HL-60/S4 (cell line): Measurements from ENCODE around the gene CROCC2.

Experiments used
- in situ Hi-C: fragments of 300-500 bp; cut with MboI; formaldehyde crosslinking; loops from 2 replicates; pipeline ENCODE4 v1.14.3; 2022; ENCODE audit warnings: low sequenced_read_pairs

CROCC2 gene

DNA sequence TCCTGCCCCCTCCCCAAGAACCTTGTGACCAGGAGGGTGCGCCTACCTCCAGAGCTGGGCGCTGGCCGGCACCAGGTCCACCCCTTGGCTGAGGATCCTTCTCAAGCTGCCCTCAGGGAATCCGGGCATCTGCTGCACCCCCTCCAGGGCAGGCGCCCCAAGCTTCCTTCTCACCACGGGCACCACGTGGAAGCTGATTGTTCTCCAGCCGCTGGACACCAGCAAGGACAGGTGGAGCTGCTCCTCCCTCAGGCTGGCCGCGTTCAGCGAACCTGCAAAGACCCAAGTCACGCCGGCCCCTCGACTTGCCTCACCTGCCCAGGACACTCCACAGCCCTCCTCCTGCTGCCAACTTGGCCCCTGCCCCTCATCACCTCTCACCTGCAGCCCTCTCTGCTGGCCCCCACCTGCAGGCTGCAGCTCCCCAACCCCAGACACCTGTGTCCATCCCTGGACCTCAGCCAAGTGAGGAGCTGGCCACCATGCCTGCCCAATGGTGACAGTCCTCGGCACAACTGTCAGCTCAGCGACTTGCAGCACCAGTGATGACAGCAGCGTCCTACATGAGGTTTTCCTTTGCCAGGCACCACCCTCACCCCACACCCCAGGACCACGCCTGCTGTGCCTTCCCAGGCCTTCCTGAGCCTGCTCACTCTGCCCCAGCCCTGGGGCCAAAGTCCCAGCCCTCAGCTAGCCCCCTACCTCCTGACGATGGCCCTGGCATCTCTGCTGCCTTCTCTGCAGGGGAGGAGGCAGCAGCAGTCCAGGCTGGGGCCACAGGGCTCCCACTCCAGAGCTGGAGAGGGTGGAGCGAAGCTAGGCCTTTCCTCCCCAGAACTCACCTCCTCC lies 14.4 kb upstream of the CROCC2 start:
- in situ Hi-C loops: no loop called here

DNA sequence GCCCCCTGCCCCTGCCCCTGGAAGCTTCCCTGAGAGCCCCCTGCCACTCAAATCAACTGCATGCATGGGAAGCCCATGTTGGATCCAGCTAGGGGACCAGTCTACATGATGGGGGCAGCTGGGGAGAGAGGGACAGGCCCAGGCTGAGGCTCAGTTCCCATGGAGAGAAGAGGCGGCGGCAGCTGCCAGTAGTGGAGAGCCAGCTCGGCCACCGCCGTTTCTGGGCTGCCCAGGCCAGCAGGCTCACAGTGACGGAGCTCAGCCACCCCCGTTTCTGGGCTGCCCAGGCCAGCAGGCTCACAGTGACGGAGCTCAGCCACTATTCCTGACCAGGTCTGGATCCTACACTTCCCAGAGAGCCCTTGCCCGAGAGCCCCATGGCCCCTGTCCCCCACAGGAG lies 13.8 kb upstream of the CROCC2 start:
- in situ Hi-C loops: no loop called here

- in situ Hi-C loops: no loop called here
Observed at GRCh38 chr2:240892925-240893324, 13.2 kb upstream of the CROCC2 start.

DNA sequence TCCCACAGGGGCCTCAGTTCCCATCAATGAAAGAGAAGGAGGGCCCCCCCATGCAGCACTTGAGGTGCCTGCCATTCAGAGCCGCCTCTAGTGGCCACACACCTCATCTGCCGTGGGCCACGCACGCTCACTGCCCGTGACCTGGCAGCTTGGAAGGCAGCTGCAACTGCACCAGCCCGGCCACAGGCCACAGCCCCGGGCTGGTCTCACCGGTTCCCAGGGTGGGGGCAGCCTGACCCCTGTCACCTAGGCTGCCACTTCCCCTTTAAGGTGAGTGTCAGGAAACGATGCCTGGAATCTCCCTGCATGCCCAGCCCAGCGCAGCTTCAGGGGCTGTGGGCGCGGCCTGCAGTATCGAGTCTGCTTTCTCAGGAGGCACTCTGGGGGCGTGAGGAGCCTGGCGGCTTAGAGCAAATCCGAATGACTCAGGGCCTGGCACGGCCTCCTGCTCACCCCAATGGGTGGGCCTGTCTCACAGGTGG lies 12.7 kb upstream of the CROCC2 start:
- in situ Hi-C loops: no loop called here

GRCh38 chr2:240894006-240894405 lies 12.1 kb upstream of the CROCC2 start:
- in situ Hi-C loops: no loop called here

GRCh38 chr2:240894836-240895558 lies 11.1 kb upstream of the CROCC2 start:
- in situ Hi-C loops: no loop called here

DNA sequence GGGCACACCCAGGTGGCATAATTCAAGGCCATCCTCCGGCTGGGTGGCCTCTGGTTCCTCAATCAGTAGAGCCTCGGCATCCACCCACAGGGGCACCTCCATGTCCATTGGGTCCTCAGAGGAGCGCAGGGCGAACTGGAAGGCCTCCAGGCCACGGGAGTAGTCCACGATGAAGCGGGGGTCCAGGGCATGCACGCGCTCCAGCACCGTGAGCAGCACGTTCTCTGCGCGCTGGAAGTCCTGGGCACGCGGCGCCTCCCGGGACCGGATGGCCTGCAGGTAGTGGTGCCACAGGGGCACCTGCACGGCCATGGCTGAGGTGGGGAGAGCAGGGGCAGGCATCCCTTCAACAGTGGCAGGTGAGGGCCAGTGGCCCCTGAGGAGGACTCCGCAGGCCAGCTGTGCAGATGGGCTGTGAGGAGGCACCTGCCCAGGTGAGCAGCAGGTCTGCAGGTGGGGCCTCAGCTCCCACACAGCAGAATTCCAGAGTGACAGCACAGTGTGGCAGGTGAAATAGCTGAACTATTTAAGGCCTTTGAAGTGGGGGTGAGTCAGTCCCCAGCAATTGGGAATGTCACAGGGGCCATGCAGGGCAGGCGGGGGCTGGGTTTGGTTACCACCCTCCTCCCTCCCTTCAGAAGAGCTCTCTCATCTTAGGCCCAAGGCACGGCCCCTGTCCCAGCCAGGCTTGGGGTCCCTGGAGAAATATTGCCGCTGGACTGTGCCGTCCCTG lies 10.3 kb upstream of the CROCC2 start, which contains the start of gene MAB21L4:
Gene MAB21L4 (minus strand): TSS at position 501 of the 733 bp plus-strand sequence. CDS start 159 bp downstream, at position 342.
- in situ Hi-C loops: no loop called here

- in situ Hi-C loops: no loop called here
Observed at GRCh38 chr2:240896394-240896793, 9.7 kb upstream of the CROCC2 start.

GRCh38 chr2:240896871-240897692 lies 9.1 kb upstream of the CROCC2 start:
- in situ Hi-C loops: no loop called here

DNA sequence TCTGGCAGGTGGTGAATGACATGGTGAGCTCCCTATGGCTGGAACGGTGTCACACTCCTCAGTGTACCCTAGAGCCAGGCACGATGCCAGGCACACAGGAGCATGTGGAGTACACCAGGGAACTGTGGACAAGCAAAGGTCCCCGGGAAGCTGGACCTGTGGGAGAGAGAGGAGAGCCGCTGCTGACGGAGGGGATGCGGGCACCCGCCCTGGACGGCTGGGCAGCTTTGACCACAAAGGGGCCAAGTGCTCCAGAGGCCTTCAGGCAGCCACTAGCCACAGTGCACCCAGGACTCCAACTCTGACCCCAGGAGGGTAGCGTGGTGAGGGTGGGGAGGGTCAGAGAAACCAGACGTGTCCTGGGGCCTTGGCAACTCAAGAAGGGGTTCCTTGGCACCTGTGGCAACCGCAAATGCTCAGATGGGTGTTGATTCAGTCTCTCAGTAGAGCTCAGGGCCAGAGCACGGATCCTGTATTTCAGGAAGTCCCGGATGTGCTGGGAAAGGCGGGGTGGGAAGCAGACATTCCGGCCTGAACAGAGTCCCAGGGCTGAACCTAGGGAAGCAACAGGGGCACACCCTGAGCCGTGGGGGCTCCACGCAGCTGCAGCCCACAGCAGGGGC lies 7.9 kb upstream of the CROCC2 start:
- in situ Hi-C loops: no loop called here

DNA sequence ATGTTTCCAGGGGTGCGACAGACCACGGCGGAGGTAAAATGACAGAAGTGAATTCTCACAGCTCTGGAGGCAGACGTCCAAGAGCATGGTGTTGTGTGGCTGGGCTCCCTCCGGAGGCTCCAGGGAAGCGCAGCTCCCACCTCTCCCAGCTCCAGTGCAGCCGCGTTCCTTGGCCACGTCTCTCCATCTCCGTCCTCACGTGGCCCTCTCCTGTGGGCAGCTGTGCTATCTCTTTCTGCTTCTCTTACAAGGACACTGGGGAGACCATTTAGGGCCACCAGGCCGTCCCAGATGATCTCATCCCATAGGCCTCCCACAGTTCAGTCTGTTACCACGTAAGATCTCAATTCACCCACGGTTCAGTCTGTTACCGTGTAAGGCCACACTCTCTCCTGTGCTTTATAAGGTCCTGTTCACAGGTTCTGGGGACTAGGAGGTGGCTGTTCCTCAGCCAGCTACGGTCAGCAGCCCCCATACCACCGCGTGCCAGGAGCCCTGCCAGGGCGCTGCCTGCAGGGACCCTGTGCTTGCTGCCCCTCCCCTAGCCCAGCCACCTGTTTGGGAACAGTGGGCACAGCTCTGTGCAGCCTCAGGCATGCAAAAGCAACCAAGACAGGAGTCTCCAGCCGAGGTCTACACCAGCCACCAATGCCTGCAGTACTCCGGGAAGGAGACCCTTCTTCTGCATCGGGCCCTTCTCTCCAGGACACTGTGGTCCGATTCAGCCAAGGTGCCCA lies 7.2 kb upstream of the CROCC2 start:
- in situ Hi-C loops: no loop called here

DNA sequence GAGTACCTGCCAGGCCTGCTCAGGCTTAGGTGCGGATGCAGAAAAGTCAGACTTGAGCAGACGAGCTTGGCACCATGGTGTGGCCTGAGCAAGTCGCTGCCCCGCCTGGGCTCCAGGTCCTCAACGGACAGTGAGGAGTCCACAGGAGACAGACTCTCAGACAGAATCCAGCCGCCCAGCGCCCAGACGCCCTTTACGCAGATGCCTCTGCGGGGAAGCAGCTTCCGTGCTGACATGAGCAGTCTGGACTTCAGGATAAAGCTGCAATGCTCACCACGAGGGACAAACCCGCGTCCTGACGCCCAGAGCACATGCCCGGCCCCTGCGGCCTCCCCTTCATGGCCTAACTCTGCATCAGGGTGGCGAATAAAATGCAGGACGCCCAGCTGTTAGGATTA lies 6.7 kb upstream of the CROCC2 start:
- in situ Hi-C loops: no loop called here

DNA sequence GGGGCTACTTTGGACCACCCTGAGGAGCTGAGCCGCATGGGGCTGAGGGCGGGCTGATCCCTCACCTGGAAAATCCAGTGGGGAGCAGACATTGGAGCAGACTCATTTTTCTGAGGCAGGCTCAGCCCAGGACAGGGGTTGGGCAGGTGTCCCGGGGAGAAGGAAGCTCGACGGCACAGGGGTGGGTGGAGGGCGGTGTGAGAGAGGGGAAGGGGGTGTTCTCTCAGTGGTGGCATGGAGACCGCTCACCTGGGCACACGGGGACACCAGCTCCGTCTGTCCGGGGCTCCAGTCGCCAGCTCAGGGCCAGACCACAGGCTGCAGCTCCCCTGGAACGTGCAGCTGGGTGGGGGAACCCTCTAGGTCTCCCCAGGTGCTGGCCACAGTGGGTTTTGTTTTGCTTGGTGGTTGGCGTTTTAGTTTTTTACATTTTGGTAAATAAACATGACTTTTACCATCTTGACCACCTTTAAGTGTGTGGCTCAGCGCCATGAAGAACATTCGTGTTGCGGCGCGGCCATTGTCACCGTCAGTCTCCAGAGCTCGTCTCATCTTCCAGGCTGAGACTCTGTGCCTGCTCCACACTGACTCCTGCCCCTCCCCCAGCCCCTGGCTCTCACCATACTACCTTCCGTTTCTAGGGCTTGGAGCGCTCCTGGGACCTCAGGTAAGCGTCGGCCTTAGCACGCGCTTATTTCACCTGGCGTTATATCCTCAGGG lies 5.8 kb upstream of the CROCC2 start:
- in situ Hi-C loops: no loop called here

- in situ Hi-C loops: no loop called here
Observed at GRCh38 chr2:240901986-240902614, 4.0 kb upstream of the CROCC2 start.

- in situ Hi-C loops: no loop called here
Observed at GRCh38 chr2:240902615-240903041, 3.5 kb upstream of the CROCC2 start.

- in situ Hi-C loops: no loop called here
Observed at GRCh38 chr2:240903191-240904060, 2.7 kb upstream of the CROCC2 start.
